Loucy (cell line): ENCODE data around the gene FMN2.

ENCODE experiments used
- CTCF ChIP-seq: fragments of 200-600 bp; sonication (generic); conservative IDR thresholded peaks from 2 replicates; pipeline ENCODE4 v1.5.1; 2014; ENCODE audit warnings: mild to moderate bottlenecking, antibody characterized with exemption, low read length
- EZH2phosphoT487 ChIP-seq: fragments of 200-600 bp; IDR thresholded peaks from 2 replicates; pipeline ENCODE4 v1.6.1; 2018; ENCODE audit warnings: antibody characterized with exemption, mild to moderate bottlenecking, moderate library complexity, borderline replicate concordance

- TF ChIP-seq CTCF (no peak), EZH2phosphoT487 (no peak)
These were observed 53.4 kb downstream of the FMN2 start for GRCh38 chr1:240145120-240145519.
